Ascending aorta (tissue), 2 donors: ENCODE data around the gene BCAT1. TPM values are rescaled to one million over a fixed set of nuclear protein-coding genes. Genes with fewer than 3 reads are reported as not detected.

ENCODE experiments used
- DNase-seq, 2 donors: peaks; one replicate each; pipeline ENCODE4 v3.0.0-alpha.2; 2019; ENCODE audit warnings: low spot score in 2 of 2
- H3K27ac ChIP-seq, 2 donors: fragments of 200-600 bp; sonication (generic); one replicate each; pipeline ENCODE4 v1.5.1; 2016 to 2017; ENCODE audit warnings: mild to moderate bottlenecking in 1 of 2
- H3K27me3 ChIP-seq: fragments of 200-600 bp; sonication (generic); one replicate; pipeline ENCODE4 v1.5.1; 2017
- H3K36me3 ChIP-seq, 2 donors: fragments of 200-600 bp; sonication (generic); one replicate each; pipeline ENCODE4 v1.5.1; 2016
- H3K4me1 ChIP-seq, 2 donors: fragments of 200-600 bp; sonication (generic); one replicate each; pipeline ENCODE4 v1.5.1; 2016 to 2017; ENCODE audit warnings: mild to moderate bottlenecking in 1 of 2
- H3K4me3 ChIP-seq, 2 donors: fragments of 200-600 bp; sonication (generic); one replicate each; pipeline ENCODE4 v1.5.1; 2016 to 2017; ENCODE audit warnings: mild to moderate bottlenecking in 1 of 2
- H3K9me3 ChIP-seq, 2 donors: fragments of 200-600 bp; sonication (generic); one replicate each; pipeline ENCODE4 v1.5.1; 2016
- intact Hi-C: fragments of 100-400 bp; cut with DNase I; formaldehyde crosslinking; loops from one replicate; pipeline ENCODE4 v1.15.1; 2023
- total RNA-seq: library from RNA; depleted of rRNA; stranded (reverse); fragments of >200 nt; gene quantifications from one replicate; pipeline ENCODE4 v1.1.0, GENCODE V29; 2016
- TF ChIP-seq, protein P1 (sequence below), 3 experiments: fragments of 200-600 bp in 2 of 3; fragments of 450-650 bp in 1 of 3; sonication (generic) in 2 of 3; IDR thresholded peaks; one replicate each; pipeline ENCODE4 v1.5.1; 2016 to 2019; ENCODE audit warnings: antibody characterized with exemption in 3 of 3, mild to moderate bottlenecking in 1 of 3, moderate library complexity in 1 of 3

BCAT1 gene
- total RNA-seq, 1 donor from 2014 or later = 16.5 TPM

DNA sequence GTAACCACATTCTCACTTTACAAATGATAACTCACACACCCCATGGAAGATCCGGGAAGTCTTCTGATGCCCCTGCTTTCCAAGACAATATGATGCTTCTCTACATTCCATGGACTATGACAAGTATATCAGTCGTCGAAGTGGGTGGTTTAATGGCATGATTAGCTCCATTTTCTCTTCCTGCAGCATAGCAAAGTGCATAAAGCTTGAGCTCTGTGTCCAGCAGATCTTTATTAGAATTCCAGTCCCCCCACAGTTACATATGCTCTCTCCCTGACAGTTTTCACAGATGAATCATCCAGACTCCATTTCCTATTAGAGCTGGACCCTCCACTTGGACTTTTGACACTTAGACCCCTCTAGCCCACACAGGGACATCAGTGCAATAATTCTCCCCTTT lies 174.9 kb downstream of the BCAT1 start:
- TF ChIP-seq, protein P1, sequence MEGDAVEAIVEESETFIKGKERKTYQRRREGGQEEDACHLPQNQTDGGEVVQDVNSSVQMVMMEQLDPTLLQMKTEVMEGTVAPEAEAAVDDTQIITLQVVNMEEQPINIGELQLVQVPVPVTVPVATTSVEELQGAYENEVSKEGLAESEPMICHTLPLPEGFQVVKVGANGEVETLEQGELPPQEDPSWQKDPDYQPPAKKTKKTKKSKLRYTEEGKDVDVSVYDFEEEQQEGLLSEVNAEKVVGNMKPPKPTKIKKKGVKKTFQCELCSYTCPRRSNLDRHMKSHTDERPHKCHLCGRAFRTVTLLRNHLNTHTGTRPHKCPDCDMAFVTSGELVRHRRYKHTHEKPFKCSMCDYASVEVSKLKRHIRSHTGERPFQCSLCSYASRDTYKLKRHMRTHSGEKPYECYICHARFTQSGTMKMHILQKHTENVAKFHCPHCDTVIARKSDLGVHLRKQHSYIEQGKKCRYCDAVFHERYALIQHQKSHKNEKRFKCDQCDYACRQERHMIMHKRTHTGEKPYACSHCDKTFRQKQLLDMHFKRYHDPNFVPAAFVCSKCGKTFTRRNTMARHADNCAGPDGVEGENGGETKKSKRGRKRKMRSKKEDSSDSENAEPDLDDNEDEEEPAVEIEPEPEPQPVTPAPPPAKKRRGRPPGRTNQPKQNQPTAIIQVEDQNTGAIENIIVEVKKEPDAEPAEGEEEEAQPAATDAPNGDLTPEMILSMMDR (IDR thresholded peaks at IDR 0.05) = no peak

DNA sequence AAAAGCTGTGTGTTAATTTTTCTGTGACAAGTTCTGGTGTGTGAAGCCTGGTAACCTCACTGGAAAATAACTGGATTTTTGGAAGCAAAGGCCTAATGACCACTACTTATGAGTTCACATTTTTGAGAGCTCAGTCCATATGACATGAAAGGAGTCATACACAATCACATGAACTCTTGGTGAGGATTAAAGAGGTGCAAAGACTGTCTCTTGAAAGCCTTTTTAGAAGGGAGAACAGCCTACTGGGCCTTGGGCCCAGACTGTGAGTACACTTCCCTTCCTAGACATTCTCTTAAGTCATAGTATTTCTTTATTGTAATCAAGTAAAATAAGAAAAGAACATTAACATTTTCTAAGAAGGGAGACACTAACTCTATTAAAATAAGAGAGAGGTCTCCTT lies 176.1 kb downstream of the BCAT1 start:
- Histone ChIP-seq H3K4me1 (no peaks in the 10 kb centered on the region), H3K36me3 (no peaks in the 10 kb centered on the region), H3K27me3 (no peaks in the 10 kb centered on the region), H3K9me3 (no peaks in the 10 kb centered on the region), H3K4me3 (no peak overlapping the region), H3K27ac (no peak overlapping the region)
- TF ChIP-seq, protein P1 (IDR thresholded peaks at IDR 0.05) = no peak
- intact Hi-C loops = no loop called here
- no peak for DNase-seq

More for the DNA sequence above, 174.9 kb downstream of the BCAT1 start:
- H3K9me3 ChIP-seq = no peaks in the 10 kb centered on the region
- H3K27me3 ChIP-seq = no peaks in the 10 kb centered on the region
- no peak overlapping the region for H3K27ac ChIP-seq
- no peaks in the 10 kb centered on the region for H3K36me3 ChIP-seq
- no peak for DNase-seq
- no peaks in the 10 kb centered on the region for H3K4me1 ChIP-seq
- intact Hi-C loops = no loop called here
- H3K4me3 ChIP-seq = no peak overlapping the region

DNA sequence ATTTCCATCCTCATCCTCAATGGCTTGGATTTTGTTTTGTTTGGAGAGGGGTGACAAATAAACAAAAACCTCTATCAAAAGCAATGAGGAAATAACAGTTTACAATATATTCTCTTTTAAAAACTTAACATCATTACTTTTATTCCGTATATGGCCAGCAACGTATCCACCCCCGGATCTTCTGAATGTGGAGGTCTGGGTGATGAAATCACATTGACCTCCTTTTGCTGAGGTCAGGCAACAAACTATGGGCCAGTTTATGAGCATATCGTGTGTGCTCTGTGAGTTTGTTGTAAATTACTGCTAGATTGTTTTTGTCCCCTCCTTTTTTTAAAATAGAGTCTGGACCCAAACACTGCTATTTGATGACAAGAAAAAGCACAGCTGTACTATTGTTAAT lies 178.1 kb downstream of the BCAT1 start:
- TF ChIP-seq, protein P1 (IDR thresholded peaks at IDR 0.05) = no peak
- Histone ChIP-seq H3K4me1 (no peaks in the 10 kb centered on the region), H3K4me3 (no peak overlapping the region), H3K9me3 (no peaks in the 10 kb centered on the region), H3K27ac (no peak overlapping the region), H3K36me3 (no peaks in the 10 kb centered on the region), H3K27me3 (no peaks in the 10 kb centered on the region)
- no peak for DNase-seq
- intact Hi-C loops = no loop called here

DNA sequence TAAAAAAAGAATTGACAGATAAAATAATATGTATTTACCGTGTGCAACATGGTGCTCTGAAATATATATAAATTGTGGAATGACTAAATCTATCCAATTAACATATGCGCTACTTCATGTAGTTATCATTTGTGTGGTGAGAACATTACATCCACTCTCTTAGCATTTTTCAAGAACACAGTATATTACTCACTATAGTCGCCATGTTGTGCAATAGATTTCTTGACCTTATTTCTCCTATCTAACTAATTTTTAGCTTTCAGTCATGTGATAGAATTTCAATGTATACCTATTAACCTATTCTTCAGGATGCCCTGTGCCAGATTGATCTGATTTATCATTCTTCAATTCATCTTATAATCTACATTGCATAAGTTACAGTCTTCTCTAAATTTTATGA lies 178.6 kb downstream of the BCAT1 start:
- Histone ChIP-seq H3K36me3 (no peaks in the 10 kb centered on the region), H3K4me1 (no peaks in the 10 kb centered on the region), H3K4me3 (no peak overlapping the region), H3K27me3 (no peaks in the 10 kb centered on the region), H3K27ac (no peak overlapping the region), H3K9me3 (no peaks in the 10 kb centered on the region)
- TF ChIP-seq, protein P1 (IDR thresholded peaks at IDR 0.05) = no peak
- DNase-seq = no peak
- intact Hi-C loops = no loop called here

DNA sequence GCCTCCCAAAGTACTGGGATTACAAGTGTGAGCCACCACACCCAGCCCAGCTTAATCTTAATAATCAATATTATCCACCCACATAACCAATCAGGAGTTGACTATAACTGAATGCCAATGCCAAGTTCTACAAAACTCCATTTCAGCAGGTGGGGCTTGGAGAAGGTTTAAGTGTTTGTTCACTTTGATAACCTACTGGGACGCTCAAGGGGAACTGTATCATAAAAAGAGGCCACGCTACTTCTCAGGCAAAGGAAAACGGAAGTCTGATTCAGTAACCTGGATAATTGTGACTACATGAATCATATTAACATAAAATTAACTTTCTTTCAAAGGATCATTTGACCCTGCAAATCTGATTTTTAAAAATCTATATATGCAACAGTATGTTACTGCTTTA lies 179.2 kb downstream of the BCAT1 start:
- DNase-seq = no peak
- TF ChIP-seq, protein P1 (IDR thresholded peaks at IDR 0.05) = no peak
- no peaks in the 10 kb centered on the region for H3K27me3 ChIP-seq
- H3K9me3 ChIP-seq = no peaks in the 10 kb centered on the region
- no peak overlapping the region for H3K27ac ChIP-seq
- intact Hi-C loops = no loop called here
- no peaks in the 10 kb centered on the region for H3K36me3 ChIP-seq
- no peaks in the 10 kb centered on the region for H3K4me1 ChIP-seq
- no peak overlapping the region for H3K4me3 ChIP-seq

DNA sequence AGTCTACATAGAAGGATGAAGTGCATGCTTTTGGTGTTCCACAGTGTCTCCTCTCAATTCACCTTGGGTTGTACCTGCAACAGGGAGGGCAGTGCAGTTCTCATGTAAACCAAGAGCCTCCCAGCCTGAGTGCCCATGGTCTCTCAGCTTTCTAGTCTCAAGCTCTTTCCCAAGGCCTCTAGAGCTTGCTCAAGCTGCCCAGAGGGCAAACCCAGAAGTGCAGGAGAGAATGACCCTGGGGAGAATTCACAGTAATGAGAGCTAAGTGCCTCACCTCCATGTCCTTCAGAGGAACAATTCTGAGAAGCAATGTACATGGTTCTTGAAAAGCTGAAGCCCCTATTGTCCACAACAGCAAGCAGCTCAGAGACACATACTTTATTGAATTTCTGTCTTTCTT lies 180.5 kb downstream of the BCAT1 start:
- Histone ChIP-seq H3K9me3 (no peaks in the 10 kb centered on the region), H3K4me1 (no peaks in the 10 kb centered on the region), H3K4me3 (no peak overlapping the region), H3K36me3 (no peaks in the 10 kb centered on the region), H3K27ac (no peak overlapping the region), H3K27me3 (no peaks in the 10 kb centered on the region)
- DNase-seq = no peak
- intact Hi-C loops = no loop called here
- TF ChIP-seq, protein P1 (IDR thresholded peaks at IDR 0.05) = no peak
